Neural progenitor cell (in vitro differentiated cells): Measurements from ENCODE around the gene WDR36. TPM values are rescaled to one million over a fixed set of nuclear protein-coding genes. Genes with fewer than 3 reads are reported as not detected.

ENCODE experiments used
- DNase-seq: peaks from one replicate; pipeline ENCODE4 v3.0.0-alpha.2; 2016; ENCODE audit warnings: low spot score
- H2AFZ ChIP-seq: fragments of 200-600 bp; sonication (generic); replicated peaks from 2 replicates; pipeline ENCODE4 v1.6.1; 2016; ENCODE audit warnings: antibody characterized with exemption
- H3F3A ChIP-seq: fragments of 200-600 bp; sonication (generic); 2 replicates; pipeline ENCODE4 v1.6.1; 2016; ENCODE audit warnings: antibody characterized with exemption, low read depth
- H3K27ac ChIP-seq: fragments of 200-600 bp; sonication (generic); 2 replicates; pipeline ENCODE4 v1.5.1; 2016; ENCODE audit warnings: mild to moderate bottlenecking
- H3K27me3 ChIP-seq: fragments of 200-600 bp; sonication (generic); 2 replicates; pipeline ENCODE4 v1.6.1; 2016; ENCODE audit warnings: mild to moderate bottlenecking, moderate library complexity
- H3K36me3 ChIP-seq: fragments of 200-600 bp; sonication (generic); 2 replicates; pipeline ENCODE4 v1.5.1; 2016
- H3K4me1 ChIP-seq: fragments of 200-600 bp; sonication (generic); 2 replicates; pipeline ENCODE4 v1.6.1; 2016; ENCODE audit warnings: mixed run types
- H3K4me2 ChIP-seq: fragments of 200-600 bp; sonication (generic); 2 replicates; pipeline ENCODE4 v1.6.1; 2016
- H3K4me3 ChIP-seq: fragments of 200-600 bp; sonication (generic); 2 replicates; pipeline ENCODE4 v1.5.1; 2016
- H3K79me2 ChIP-seq: fragments of 200-600 bp; sonication (generic); 2 replicates; pipeline ENCODE4 v1.6.1; 2016; ENCODE audit warnings: low read depth
- H3K9ac ChIP-seq: fragments of 200-600 bp; sonication (generic); 2 replicates; pipeline ENCODE4 v1.6.1; 2016
- H3K9me3 ChIP-seq: fragments of 200-600 bp; sonication (generic); 2 replicates; pipeline ENCODE4 v1.5.1; 2016; ENCODE audit warnings: low read depth
- H4K20me1 ChIP-seq: fragments of 200-600 bp; sonication (generic); 2 replicates; pipeline ENCODE4 v1.6.1; 2016; ENCODE audit warnings: low read depth
- H3K27ac Mint-ChIP-seq: 3 replicates; pipeline ENCODE4 v1.8.0; 2021; ENCODE audit warnings: mixed read lengths
- H3K27me3 Mint-ChIP-seq: 2 replicates; pipeline ENCODE4 v1.8.0; 2022; ENCODE audit warnings: low read depth, mild to moderate bottlenecking, inconsistent platforms, moderate library complexity, mixed read lengths; ENCODE audit not compliant: insufficient read depth
- H3K36me3 Mint-ChIP-seq: 3 replicates; pipeline ENCODE4 v1.8.0; 2021; ENCODE audit warnings: mixed read lengths
- H3K4me1 Mint-ChIP-seq: 3 replicates; pipeline ENCODE4 v1.8.0; 2021; ENCODE audit warnings: mixed read lengths
- H3K4me3 Mint-ChIP-seq: 3 replicates; pipeline ENCODE4 v1.8.0; 2021; ENCODE audit warnings: mild to moderate bottlenecking, moderate library complexity, mixed read lengths
- H3K9me3 Mint-ChIP-seq: 3 replicates; pipeline ENCODE4 v1.8.0; 2020; ENCODE audit warnings: mixed read lengths
- EZH2 ChIP-seq: fragments of 200-600 bp; sonication (generic); IDR thresholded peaks from 2 replicates; pipeline ENCODE4 v1.6.1; 2017; ENCODE audit warnings: antibody characterized with exemption, mild to moderate bottlenecking, moderate library complexity
- EZH2phosphoT487 ChIP-seq: fragments of 200-600 bp; sonication (generic); IDR thresholded peaks from 2 replicates; pipeline ENCODE4 v1.6.1; 2017; ENCODE audit warnings: antibody characterized with exemption
- total RNA-seq: library from RNA; depleted of rRNA; stranded (reverse); fragments of >200 nt; gene quantifications from 2 replicates; pipeline ENCODE4 v1.2.3, GENCODE V29; 2015; ENCODE audit warnings: low replicate concordance
- TF ChIP-seq, protein P1 (sequence below): fragments of 200-600 bp; sonication (generic); IDR thresholded peaks from 2 replicates; pipeline ENCODE4 v1.5.1; 2017; ENCODE audit warnings: antibody characterized with exemption, mild to moderate bottlenecking

WDR36 gene
- total RNA-seq, 1 donor from 2014 or later: 60.1 TPM

GRCh38 chr5:111151998-111152397 is 59.9 kb downstream of the WDR36 start:
- Histone ChIP-seq H3F3A (no peaks in the 10 kb centered on the region), H3K4me2 (no peak overlapping the region), H3K4me3 (no peak overlapping the region), H3K27me3 (no peaks in the 10 kb centered on the region), H2AFZ (no peak overlapping the region), H3K9ac (no peak overlapping the region), H3K79me2 (no peaks in the 10 kb centered on the region), H3K36me3 (no peaks in the 10 kb centered on the region), H3K27ac (no peak overlapping the region), H3K4me1 (no peaks in the 10 kb centered on the region), H4K20me1 (no peaks in the 10 kb centered on the region), H3K9me3 (no peaks in the 10 kb centered on the region)
- no peaks in the 10 kb centered on the region for H3K27me3 Mint-ChIP-seq
- no peaks in the 10 kb centered on the region for H3K4me1 Mint-ChIP-seq
- H3K4me3 Mint-ChIP-seq: no peak overlapping the region
- no peak overlapping the region for H3K27ac Mint-ChIP-seq
- TF ChIP-seq EZH2phosphoT487: no peak
- TF ChIP-seq EZH2: no peak
- TF ChIP-seq, protein P1, sequence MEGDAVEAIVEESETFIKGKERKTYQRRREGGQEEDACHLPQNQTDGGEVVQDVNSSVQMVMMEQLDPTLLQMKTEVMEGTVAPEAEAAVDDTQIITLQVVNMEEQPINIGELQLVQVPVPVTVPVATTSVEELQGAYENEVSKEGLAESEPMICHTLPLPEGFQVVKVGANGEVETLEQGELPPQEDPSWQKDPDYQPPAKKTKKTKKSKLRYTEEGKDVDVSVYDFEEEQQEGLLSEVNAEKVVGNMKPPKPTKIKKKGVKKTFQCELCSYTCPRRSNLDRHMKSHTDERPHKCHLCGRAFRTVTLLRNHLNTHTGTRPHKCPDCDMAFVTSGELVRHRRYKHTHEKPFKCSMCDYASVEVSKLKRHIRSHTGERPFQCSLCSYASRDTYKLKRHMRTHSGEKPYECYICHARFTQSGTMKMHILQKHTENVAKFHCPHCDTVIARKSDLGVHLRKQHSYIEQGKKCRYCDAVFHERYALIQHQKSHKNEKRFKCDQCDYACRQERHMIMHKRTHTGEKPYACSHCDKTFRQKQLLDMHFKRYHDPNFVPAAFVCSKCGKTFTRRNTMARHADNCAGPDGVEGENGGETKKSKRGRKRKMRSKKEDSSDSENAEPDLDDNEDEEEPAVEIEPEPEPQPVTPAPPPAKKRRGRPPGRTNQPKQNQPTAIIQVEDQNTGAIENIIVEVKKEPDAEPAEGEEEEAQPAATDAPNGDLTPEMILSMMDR: no peak
- DNase-seq: no peak
- no peaks in the 10 kb centered on the region for H3K36me3 Mint-ChIP-seq
- no peaks in the 10 kb centered on the region for H3K9me3 Mint-ChIP-seq

- Histone ChIP-seq H3K9ac (no peak overlapping the region), H3K4me2 (no peak overlapping the region), H3K27me3 (peaks cover 6% of the 10 kb centered on the region), H2AFZ (no peak overlapping the region), H3K4me3 (no peak overlapping the region), H3K79me2 (no peaks in the 10 kb centered on the region), H3K27ac (no peak overlapping the region), H3K36me3 (no peaks in the 10 kb centered on the region), H3K9me3 (no peaks in the 10 kb centered on the region), H4K20me1 (no peaks in the 10 kb centered on the region), H3K4me1 (no peaks in the 10 kb centered on the region), H3F3A (no peaks in the 10 kb centered on the region)
- Mint-ChIP-seq H3K27me3 (no peaks in the 10 kb centered on the region), H3K4me1 (no peaks in the 10 kb centered on the region), H3K36me3 (no peaks in the 10 kb centered on the region), H3K27ac (no peak overlapping the region), H3K4me3 (no peak overlapping the region), H3K9me3 (no peaks in the 10 kb centered on the region)
- no peak for DNase-seq
- TF ChIP-seq, protein P1: no peak
- TF ChIP-seq EZH2phosphoT487 (no peak), EZH2 (no peak)
These were observed 61.3 kb downstream of the WDR36 start for GRCh38 chr5:111153483-111153882.

DNA sequence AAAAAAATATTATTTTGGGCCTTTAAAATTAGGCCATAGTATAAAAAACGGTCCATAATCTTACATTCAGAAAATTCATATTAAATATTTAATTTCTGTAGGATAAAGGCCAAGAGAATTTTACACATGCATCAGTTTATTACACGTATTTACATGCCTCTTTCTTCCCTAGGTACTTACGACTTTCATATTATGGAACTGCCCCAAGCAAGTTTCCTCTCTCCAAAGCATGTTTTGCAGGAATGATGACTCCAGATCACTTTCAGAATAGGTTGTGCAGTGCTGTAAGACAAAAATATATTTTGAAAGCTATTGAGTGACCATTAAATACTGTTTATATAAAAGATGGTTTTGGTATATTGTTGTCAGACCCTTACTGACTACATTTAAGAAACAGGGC is 61.8 kb downstream of the WDR36 start:
- Histone ChIP-seq H2AFZ (no peak overlapping the region), H3K4me3 (no peak overlapping the region)
- no peaks in the 10 kb centered on the region for H3K4me1 Mint-ChIP-seq

More for the DNA sequence above, 61.8 kb downstream of the WDR36 start:
- no peak for TF ChIP-seq EZH2phosphoT487
- TF ChIP-seq EZH2: no peak
- TF ChIP-seq, protein P1: no peak
- Histone ChIP-seq H3K4me1 (no peaks in the 10 kb centered on the region), H3K79me2 (no peaks in the 10 kb centered on the region), H3K9ac (no peak overlapping the region), H3K27ac (no peak overlapping the region), H3F3A (no peaks in the 10 kb centered on the region), H4K20me1 (no peaks in the 10 kb centered on the region), H3K36me3 (no peaks in the 10 kb centered on the region), H3K9me3 (no peaks in the 10 kb centered on the region), H3K4me2 (no peak overlapping the region), H3K27me3 (peaks cover 6% of the 10 kb centered on the region)
- Mint-ChIP-seq H3K36me3 (no peaks in the 10 kb centered on the region), H3K9me3 (no peaks in the 10 kb centered on the region), H3K27me3 (no peaks in the 10 kb centered on the region), H3K27ac (no peak overlapping the region), H3K4me3 (no peak overlapping the region)
- DNase-seq: no peak
